DND-41 (cell line): ENCODE results near the gene LTB4R2.
A peak's percentile ranks its signal among the peaks of the same experiment; 100 is the strongest.

Experiments used
- ATAC-seq: fragments of 200-7000 bp; cut with Tn5 transposase; 3 replicates; pipeline ENCODE4 v1.9.1; 2021; ENCODE audit warnings: low read depth; ENCODE audit not compliant: insufficient read depth
- DNase-seq: peaks from one replicate; pipeline ENCODE4 v3.0.0-alpha.2; 2020
- H2AFZ ChIP-seq: 2 replicates; pipeline ENCODE4 v1.6.0; 2012; ENCODE audit warnings: low read depth, low read length
- H3K27ac ChIP-seq: 2 replicates; pipeline ENCODE4 v1.5.1; 2012; ENCODE audit warnings: low read length, inconsistent platforms
- H3K27me3 ChIP-seq: fragments of 200-600 bp; sonication (generic); 2 replicates; pipeline ENCODE4 v1.6.0; 2012; ENCODE audit warnings: low read length, mild to moderate bottlenecking, inconsistent platforms; ENCODE audit not compliant: insufficient read depth, poor library complexity
- H3K36me3 ChIP-seq: 2 replicates; pipeline ENCODE4 v1.5.1; 2012; ENCODE audit warnings: low read length, inconsistent platforms; ENCODE audit not compliant: insufficient read depth
- H3K4me1 ChIP-seq: 2 replicates; pipeline ENCODE4 v1.5.1; 2012; ENCODE audit warnings: mild to moderate bottlenecking, low read length; ENCODE audit not compliant: insufficient read depth
- H3K4me2 ChIP-seq: 2 replicates; pipeline ENCODE4 v1.6.0; 2012; ENCODE audit warnings: mild to moderate bottlenecking, moderate library complexity, low read length, inconsistent platforms; ENCODE audit not compliant: insufficient read depth
- H3K4me3 ChIP-seq, 2 experiments: fragments of 200-600 bp in 1 of 2; shearing (Covaris generic) in 1 of 2; 2 replicates each; pipeline ENCODE4 v1.5.1; 2012 to 2016; ENCODE audit warnings: inconsistent platforms in 2 of 2, low read length in 2 of 2, mild to moderate bottlenecking in 2 of 2, low read depth in 1 of 2, moderate library complexity in 1 of 2
- H3K79me2 ChIP-seq: 2 replicates; pipeline ENCODE4 v1.6.0; 2012; ENCODE audit warnings: low read length, inconsistent platforms; ENCODE audit not compliant: insufficient read depth
- H3K9ac ChIP-seq: 2 replicates; pipeline ENCODE4 v1.6.0; 2012; ENCODE audit warnings: low read depth, mild to moderate bottlenecking, inconsistent platforms, low read length, moderate library complexity
- H3K9me3 ChIP-seq: 2 replicates; pipeline ENCODE4 v1.5.1; 2012; ENCODE audit warnings: low read length, moderate library complexity, mild to moderate bottlenecking, inconsistent platforms; ENCODE audit not compliant: insufficient read depth, severe bottlenecking
- H4K20me1 ChIP-seq: 2 replicates; pipeline ENCODE4 v1.6.0; 2012; ENCODE audit warnings: low read length; ENCODE audit not compliant: insufficient read depth
- CTCF ChIP-seq: IDR thresholded peaks from 2 replicates; pipeline ENCODE4 v1.5.1; 2012; ENCODE audit warnings: borderline replicate concordance, low read length, moderate library complexity, mild to moderate bottlenecking; ENCODE audit not compliant: poor library complexity, severe bottlenecking; ENCODE audit errors: extremely low read depth
- EZH2 ChIP-seq: IDR thresholded peaks from 3 replicates; pipeline ENCODE4 v1.6.1; 2012; ENCODE audit warnings: borderline replicate concordance, low read depth, mild to moderate bottlenecking, moderate library complexity, low read length, inconsistent platforms; ENCODE audit not compliant: severe bottlenecking

Gene LTB4R2

GRCh38 chr14:24298892-24299254, 11.1 kb upstream of the LTB4R2 start:
- no peaks in the 10 kb centered on the region for H3K27me3 ChIP-seq
- peaks cover 5% of the 10 kb centered on the region; the same call in 1 of the 2 replicates for H4K20me1 ChIP-seq
- H3K4me1 ChIP-seq = peaks cover 51% of the 10 kb centered on the region
- peak overlapping the region; percentile 73 for H3K9ac ChIP-seq
- H2AFZ ChIP-seq = peak overlapping the region; percentile 97
- H3K79me2 ChIP-seq = peaks cover 31% of the 10 kb centered on the region
- TF ChIP-seq EZH2 (no peak), CTCF (no peak)
- peaks cover 43% of the 10 kb centered on the region for H3K36me3 ChIP-seq
- peak overlapping the region; percentile 50 to 95; a peak in 3 of 4 replicates for H3K4me3 ChIP-seq
- H3K9me3 ChIP-seq = no peaks in the 10 kb centered on the region
- H3K4me2 ChIP-seq = peak overlapping the region; percentile 94
- ATAC-seq (no peak), DNase-seq (no peak)
- H3K27ac ChIP-seq = peak overlapping the region; percentile 79

GRCh38 chr14:24299255-24300191, 10.4 kb upstream of the LTB4R2 start, which contains the start of the genes DHRS1 and NOP9:
TSS of gene DHRS1 (minus strand) at chr14:24299780. CDS start at chr14:24299106, 674 bp downstream.
TSS of gene NOP9 (plus strand) at chr14:24299850. CDS start at chr14:24299955, 105 bp downstream.
- H3K27me3 ChIP-seq = no peaks in the 10 kb centered on the region
- DNase-seq (peak; percentile 87), ATAC-seq (peak; percentile 74)
- H3K9me3 ChIP-seq = no peaks in the 10 kb centered on the region
- H3K79me2 ChIP-seq = peaks cover 31% of the 10 kb centered on the region
- peak within 1 kb of the TSS; percentile 79 for H3K27ac ChIP-seq
- H3K9ac ChIP-seq = peak within 1 kb of the TSS; percentile 73
- H3K4me3 ChIP-seq = peak within 1 kb of the TSS; percentile 50 to 95; a peak in 3 of 4 replicates
- H4K20me1 ChIP-seq = peaks cover 5% of the 10 kb centered on the region; the same call in 1 of the 2 replicates
- TF ChIP-seq CTCF (no peak), EZH2 (no peak)
- H3K4me2 ChIP-seq = peak within 1 kb of the TSS; percentile 94
- H2AFZ ChIP-seq = peak within 1 kb of the TSS; percentile 97
- peaks cover 51% of the 10 kb centered on the region for H3K4me1 ChIP-seq
- H3K36me3 ChIP-seq = peaks cover 50% of the 10 kb centered on the region

- H3K4me1 ChIP-seq = peaks cover 51% of the 10 kb centered on the region
- ATAC-seq (no peak), DNase-seq (no peak)
- H3K27me3 ChIP-seq = no peaks in the 10 kb centered on the region
- H3K27ac ChIP-seq = peak overlapping the region; percentile 79
- peak overlapping the region; percentile 73 for H3K9ac ChIP-seq
- peak overlapping the region; percentile 94 for H3K4me2 ChIP-seq
- H3K9me3 ChIP-seq = no peaks in the 10 kb centered on the region
- H3K79me2 ChIP-seq = peaks cover 31% of the 10 kb centered on the region
- TF ChIP-seq EZH2 (no peak), CTCF (no peak)
- H3K4me3 ChIP-seq = peak overlapping the region; percentile 50 to 95; a peak in 3 of 4 replicates
- H2AFZ ChIP-seq = peak overlapping the region; percentile 97
- H4K20me1 ChIP-seq = peaks cover 5% of the 10 kb centered on the region; the same call in 1 of the 2 replicates
- H3K36me3 ChIP-seq = peaks cover 58% of the 10 kb centered on the region
Measured at GRCh38 chr14:24300326-24300980, 9.5 kb upstream of the LTB4R2 start.
